Measurements from ENCODE around the gene TCTN2. TPM values are rescaled to one million over a fixed set of nuclear protein-coding genes. Genes with fewer than 3 reads are reported as not detected.
A peak's percentile ranks its signal among the peaks of the same experiment; 100 is the strongest.

Gene TCTN2
- total and polyA plus RNA-seq, 9 of the 15 experiments (the other 6 are each of a cell fraction or from before 2014, with no cell fraction given): 0.58 to 5.5 (median 3.6) TPM

DNA sequence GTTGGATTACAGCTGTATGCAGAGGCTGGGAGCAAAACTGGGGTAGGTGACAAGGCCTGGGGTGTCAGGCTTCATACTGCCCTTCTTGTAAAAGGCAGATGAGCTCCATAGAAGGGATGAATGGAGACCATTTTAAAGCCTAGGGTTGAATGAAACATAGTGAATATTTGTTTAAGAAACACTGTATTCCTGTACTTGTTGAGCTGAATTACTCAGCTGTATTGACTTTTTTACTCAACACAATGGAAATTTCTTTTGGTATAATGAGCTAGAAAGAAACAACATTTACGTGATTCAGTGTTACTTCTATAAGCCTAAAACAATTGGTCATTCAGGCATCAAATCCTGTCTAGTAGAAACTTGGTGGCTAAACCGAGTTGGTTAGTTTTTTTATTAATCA, 55.3 kb downstream of the TCTN2 start:
- 56% methylated on average over 2 of the region's 2 CpGs for WGBS (ENCODE audit: insufficient coverage, low coverage, missing lambda C conversion rate)
- no peak for DNase-seq (ENCODE audit: extremely low read depth in 1 of 4, low spot score in 3 of 4)
- in situ Hi-C loops (cut with MboI): no loop called here
- Histone ChIP-seq H3K27me3 (ENCODE audit: control insufficient read depth in 2 of 2, insufficient read depth in 2 of 2, low read length in 2 of 2) (no peaks in the 10 kb centered on the region), H3K27ac (ENCODE audit: extremely low read depth, low read depth, low read length) (0 out of 3 replicates have a peak overlapping the region, but pooled peaks have one; percentile 17), H3K9me1 (ENCODE audit: control insufficient read depth, insufficient read depth, low read length) (peaks cover 6% of the 10 kb centered on the region), H3K79me2 (ENCODE audit: control insufficient read depth, insufficient read depth, low read length) (peaks cover 7% of the 10 kb centered on the region), H3K4me2 (ENCODE audit: insufficient read depth, low read length) (no peak overlapping the region), H2AFZ (ENCODE audit: low read depth, low read length) (no peak overlapping the region), H4K20me1 (replicated peaks; ENCODE audit: control insufficient read depth, insufficient read depth, low read length) (no peaks in the 10 kb centered on the region), H3K4me3 (no peak overlapping the region), H3K9ac (ENCODE audit: insufficient read depth in 1 of 2, low read depth in 2 of 2, low read length in 2 of 2) (no peak overlapping the region), H3K9me3 (replicated peaks; ENCODE audit: control insufficient read depth, insufficient read depth, low read depth, low read length) (no peaks in the 10 kb centered on the region), H3K36me3 (ENCODE audit: control insufficient read depth, insufficient read depth, low read length) (peaks cover 88% of the 10 kb centered on the region), H3K4me1 (replicated peaks in 1 of 2; ENCODE audit: control insufficient read depth in 2 of 2, insufficient read depth in 2 of 2, low read length in 2 of 2) (peaks cover 2 to 4% of the 10 kb centered on the region in 2 experiments; a peak in 4 of 5 replicates)
- TF ChIP-seq, protein P1, sequence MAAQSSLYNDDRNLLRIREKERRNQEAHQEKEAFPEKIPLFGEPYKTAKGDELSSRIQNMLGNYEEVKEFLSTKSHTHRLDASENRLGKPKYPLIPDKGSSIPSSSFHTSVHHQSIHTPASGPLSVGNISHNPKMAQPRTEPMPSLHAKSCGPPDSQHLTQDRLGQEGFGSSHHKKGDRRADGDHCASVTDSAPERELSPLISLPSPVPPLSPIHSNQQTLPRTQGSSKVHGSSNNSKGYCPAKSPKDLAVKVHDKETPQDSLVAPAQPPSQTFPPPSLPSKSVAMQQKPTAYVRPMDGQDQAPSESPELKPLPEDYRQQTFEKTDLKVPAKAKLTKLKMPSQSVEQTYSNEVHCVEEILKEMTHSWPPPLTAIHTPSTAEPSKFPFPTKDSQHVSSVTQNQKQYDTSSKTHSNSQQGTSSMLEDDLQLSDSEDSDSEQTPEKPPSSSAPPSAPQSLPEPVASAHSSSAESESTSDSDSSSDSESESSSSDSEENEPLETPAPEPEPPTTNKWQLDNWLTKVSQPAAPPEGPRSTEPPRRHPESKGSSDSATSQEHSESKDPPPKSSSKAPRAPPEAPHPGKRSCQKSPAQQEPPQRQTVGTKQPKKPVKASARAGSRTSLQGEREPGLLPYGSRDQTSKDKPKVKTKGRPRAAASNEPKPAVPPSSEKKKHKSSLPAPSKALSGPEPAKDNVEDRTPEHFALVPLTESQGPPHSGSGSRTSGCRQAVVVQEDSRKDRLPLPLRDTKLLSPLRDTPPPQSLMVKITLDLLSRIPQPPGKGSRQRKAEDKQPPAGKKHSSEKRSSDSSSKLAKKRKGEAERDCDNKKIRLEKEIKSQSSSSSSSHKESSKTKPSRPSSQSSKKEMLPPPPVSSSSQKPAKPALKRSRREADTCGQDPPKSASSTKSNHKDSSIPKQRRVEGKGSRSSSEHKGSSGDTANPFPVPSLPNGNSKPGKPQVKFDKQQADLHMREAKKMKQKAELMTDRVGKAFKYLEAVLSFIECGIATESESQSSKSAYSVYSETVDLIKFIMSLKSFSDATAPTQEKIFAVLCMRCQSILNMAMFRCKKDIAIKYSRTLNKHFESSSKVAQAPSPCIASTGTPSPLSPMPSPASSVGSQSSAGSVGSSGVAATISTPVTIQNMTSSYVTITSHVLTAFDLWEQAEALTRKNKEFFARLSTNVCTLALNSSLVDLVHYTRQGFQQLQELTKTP (IDR thresholded peaks at IDR 0.05; ENCODE audit: low read depth in 1 of 2, partially characterized antibody in 2 of 2): no peak
- no peak for TF ChIP-seq ZC3H8 (IDR thresholded peaks at IDR 0.05)
- no peak for TF ChIP-seq GATA2 (CRISPR knock-in tag; IDR thresholded peaks at IDR 0.05)
- TF ChIP-seq, protein P2, sequence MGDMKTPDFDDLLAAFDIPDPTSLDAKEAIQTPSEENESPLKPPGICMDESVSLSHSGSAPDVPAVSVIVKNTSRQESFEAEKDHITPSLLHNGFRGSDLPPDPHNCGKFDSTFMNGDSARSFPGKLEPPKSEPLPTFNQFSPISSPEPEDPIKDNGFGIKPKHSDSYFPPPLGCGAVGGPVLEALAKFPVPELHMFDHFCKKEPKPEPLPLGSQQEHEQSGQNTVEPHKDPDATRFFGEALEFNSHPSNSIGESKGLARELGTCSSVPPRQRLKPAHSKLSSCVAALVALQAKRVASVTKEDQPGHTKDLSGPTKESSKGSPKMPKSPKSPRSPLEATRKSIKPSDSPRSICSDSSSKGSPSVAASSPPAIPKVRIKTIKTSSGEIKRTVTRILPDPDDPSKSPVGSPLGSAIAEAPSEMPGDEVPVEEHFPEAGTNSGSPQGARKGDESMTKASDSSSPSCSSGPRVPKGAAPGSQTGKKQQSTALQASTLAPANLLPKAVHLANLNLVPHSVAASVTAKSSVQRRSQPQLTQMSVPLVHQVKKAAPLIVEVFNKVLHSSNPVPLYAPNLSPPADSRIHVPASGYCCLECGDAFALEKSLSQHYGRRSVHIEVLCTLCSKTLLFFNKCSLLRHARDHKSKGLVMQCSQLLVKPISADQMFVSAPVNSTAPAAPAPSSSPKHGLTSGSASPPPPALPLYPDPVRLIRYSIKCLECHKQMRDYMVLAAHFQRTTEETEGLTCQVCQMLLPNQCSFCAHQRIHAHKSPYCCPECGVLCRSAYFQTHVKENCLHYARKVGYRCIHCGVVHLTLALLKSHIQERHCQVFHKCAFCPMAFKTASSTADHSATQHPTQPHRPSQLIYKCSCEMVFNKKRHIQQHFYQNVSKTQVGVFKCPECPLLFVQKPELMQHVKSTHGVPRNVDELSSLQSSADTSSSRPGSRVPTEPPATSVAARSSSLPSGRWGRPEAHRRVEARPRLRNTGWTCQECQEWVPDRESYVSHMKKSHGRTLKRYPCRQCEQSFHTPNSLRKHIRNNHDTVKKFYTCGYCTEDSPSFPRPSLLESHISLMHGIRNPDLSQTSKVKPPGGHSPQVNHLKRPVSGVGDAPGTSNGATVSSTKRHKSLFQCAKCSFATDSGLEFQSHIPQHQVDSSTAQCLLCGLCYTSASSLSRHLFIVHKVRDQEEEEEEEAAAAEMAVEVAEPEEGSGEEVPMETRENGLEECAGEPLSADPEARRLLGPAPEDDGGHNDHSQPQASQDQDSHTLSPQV (IDR thresholded peaks at IDR 0.05): no peak
- TF ChIP-seq, protein P3, sequence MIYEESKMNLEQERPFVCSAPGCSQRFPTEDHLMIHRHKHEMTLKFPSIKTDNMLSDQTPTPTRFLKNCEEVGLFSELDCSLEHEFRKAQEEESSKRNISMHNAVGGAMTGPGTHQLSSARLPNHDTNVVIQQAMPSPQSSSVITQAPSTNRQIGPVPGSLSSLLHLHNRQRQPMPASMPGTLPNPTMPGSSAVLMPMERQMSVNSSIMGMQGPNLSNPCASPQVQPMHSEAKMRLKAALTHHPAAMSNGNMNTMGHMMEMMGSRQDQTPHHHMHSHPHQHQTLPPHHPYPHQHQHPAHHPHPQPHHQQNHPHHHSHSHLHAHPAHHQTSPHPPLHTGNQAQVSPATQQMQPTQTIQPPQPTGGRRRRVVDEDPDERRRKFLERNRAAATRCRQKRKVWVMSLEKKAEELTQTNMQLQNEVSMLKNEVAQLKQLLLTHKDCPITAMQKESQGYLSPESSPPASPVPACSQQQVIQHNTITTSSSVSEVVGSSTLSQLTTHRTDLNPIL (CRISPR knock-in tag; IDR thresholded peaks at IDR 0.05): no peak
- TF ChIP-seq BDP1 (IDR thresholded peaks at IDR 0.05; ENCODE audit: insufficient read depth, insufficient read length): no peak
- FAIRE-seq: peak; percentile 35
- ATAC-seq: no peak
- intact Hi-C loops (cut with micrococcal nuclease): no loop called here
- ChIA-PET CTCF (ENCODE audit: low intra/inter-chr PET ratio) (no interaction called here), POLR2A (interaction anchor here (1.1 to 1.2 kb wide), 2 partner anchors 9 to 12 kb away, joined by 4 to 6 read pairs; no protein-coding TSS in a partner anchor)
- BruUV-seq (replicated peaks): no TSS peak

Measured in K562 (cell line).